Thyroid gland (tissue), 4 donors: Measurements from ENCODE around the gene EXOC3. TPM values are rescaled to one million over a fixed set of nuclear protein-coding genes. Genes with fewer than 3 reads are reported as not detected.

Experiments
- DNase-seq, 2 donors: peaks; one replicate each; pipeline ENCODE4 v3.0.0-alpha.2; 2019
- H3K27ac ChIP-seq, 3 donors: fragments of 200-600 bp; sonication (generic); 1 replicate in 2 of 3; 2 replicates in 1 of 3; pipeline ENCODE4 v1.5.1; 2016 to 2019; ENCODE audit warnings: mild to moderate bottlenecking in 1 of 3, moderate library complexity in 1 of 3
- H3K27me3 ChIP-seq: fragments of 200-600 bp; sonication (generic); one replicate; pipeline ENCODE4 v1.5.1; 2019
- H3K36me3 ChIP-seq, 2 donors: fragments of 200-600 bp; sonication (generic); one replicate each; pipeline ENCODE4 v1.5.1; 2016 to 2019
- H3K4me1 ChIP-seq, 2 donors: fragments of 200-600 bp; sonication (generic); one replicate each; pipeline ENCODE4 v1.5.1; 2017 to 2019
- H3K4me3 ChIP-seq, 3 donors: fragments of 200-600 bp; sonication (generic); replicated peaks in 1 of 3; 1 replicate in 2 of 3; 2 replicates in 1 of 3; pipeline ENCODE4 v1.5.1; 2016; ENCODE audit warnings: mild to moderate bottlenecking in 1 of 3
- H3K9me3 ChIP-seq: fragments of 200-600 bp; sonication (generic); one replicate; pipeline ENCODE4 v1.5.1; 2017
- POLR2A ChIP-seq, 2 donors: fragments of 450-650 bp; IDR thresholded peaks; one replicate each; pipeline ENCODE4 v1.6.1; 2017; ENCODE audit warnings: antibody characterized with exemption in 2 of 2, mild to moderate bottlenecking in 2 of 2, moderate library complexity in 1 of 2
- WGBS, 2 donors: methylation state at CpG; one replicate each; pipeline ENCODE4 v1.1.5; 2017; 5-methylcytosine and 5-hydroxymethylcytosine counted together
- intact Hi-C: fragments of 100-400 bp; cut with DNase I; formaldehyde crosslinking; loops from one replicate; pipeline ENCODE4 v1.15.1; 2023
- total RNA-seq, 4 donors: library from RNA; depleted of rRNA; stranded (reverse); fragments of >200 nt; gene quantifications; one replicate each; pipeline ENCODE4 v1.2.3, GENCODE V29; 2016
- TF ChIP-seq, protein P1 (sequence below), 6 experiments: fragments of 200-600 bp in 3 of 6; fragments of 450-650 bp in 3 of 6; sonication (generic) in 3 of 6; IDR thresholded peaks; one replicate each; pipeline ENCODE4 v1.5.1; 2016 to 2019; ENCODE audit warnings: antibody characterized with exemption in 6 of 6, mild to moderate bottlenecking in 2 of 6, inconsistent platforms in 1 of 6, moderate library complexity in 1 of 6

Gene EXOC3
- total RNA-seq, 4 donors from 2014 or later: 39.7 to 49.6 (median 45.0) TPM

DNA sequence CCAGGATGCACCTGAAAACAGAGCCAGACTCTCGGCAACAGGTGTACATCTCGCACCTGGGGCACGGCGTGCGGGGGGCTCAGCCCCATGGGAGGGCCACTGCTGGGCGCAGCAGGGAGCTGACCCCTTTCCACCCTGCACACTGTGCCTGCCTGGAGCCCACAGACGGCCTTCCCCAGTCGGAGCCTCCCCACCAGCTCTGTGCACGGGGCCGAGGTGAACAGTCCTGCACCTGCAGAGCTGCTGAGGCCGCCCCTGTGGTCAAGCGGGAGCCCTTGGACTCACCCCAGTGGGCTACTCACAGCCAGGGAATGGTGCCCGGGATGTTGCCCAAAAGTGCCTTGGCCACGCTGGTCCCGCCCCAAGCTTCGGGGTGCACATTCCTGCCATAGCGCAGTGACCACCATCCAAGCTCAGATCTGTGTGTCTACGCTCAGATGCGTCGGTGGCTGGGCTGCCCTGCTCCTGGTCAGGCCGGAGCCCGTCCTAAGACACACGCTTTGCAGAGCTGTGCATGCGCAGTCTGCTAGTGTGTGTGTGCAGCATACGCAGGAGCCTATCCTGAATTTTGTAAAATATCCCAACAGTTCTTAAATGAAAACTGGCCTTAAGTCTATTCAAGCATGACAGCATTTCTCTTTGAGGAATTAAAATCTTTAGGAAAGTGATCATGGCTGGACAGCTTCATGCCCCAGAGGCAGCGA is 8.4 kb upstream of the EXOC3 start:
- DNase-seq: no peak
- H3K9me3 ChIP-seq: no peaks in the 10 kb centered on the region
- intact Hi-C loops: no loop called here
- no peaks in the 10 kb centered on the region for H3K4me1 ChIP-seq
- WGBS, 2 donors: 77 to 91% methylated on average over 14 to 22 of the region's 26 CpGs
- H3K27ac ChIP-seq: no peak overlapping the region
- H3K4me3 ChIP-seq: no peak overlapping the region
- no peaks in the 10 kb centered on the region for H3K27me3 ChIP-seq
- H3K36me3 ChIP-seq: no peaks in the 10 kb centered on the region
- TF ChIP-seq, protein P1, sequence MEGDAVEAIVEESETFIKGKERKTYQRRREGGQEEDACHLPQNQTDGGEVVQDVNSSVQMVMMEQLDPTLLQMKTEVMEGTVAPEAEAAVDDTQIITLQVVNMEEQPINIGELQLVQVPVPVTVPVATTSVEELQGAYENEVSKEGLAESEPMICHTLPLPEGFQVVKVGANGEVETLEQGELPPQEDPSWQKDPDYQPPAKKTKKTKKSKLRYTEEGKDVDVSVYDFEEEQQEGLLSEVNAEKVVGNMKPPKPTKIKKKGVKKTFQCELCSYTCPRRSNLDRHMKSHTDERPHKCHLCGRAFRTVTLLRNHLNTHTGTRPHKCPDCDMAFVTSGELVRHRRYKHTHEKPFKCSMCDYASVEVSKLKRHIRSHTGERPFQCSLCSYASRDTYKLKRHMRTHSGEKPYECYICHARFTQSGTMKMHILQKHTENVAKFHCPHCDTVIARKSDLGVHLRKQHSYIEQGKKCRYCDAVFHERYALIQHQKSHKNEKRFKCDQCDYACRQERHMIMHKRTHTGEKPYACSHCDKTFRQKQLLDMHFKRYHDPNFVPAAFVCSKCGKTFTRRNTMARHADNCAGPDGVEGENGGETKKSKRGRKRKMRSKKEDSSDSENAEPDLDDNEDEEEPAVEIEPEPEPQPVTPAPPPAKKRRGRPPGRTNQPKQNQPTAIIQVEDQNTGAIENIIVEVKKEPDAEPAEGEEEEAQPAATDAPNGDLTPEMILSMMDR (IDR thresholded peaks at IDR 0.05): no peak
- no peak for TF ChIP-seq POLR2A (IDR thresholded peaks at IDR 0.05)

DNA sequence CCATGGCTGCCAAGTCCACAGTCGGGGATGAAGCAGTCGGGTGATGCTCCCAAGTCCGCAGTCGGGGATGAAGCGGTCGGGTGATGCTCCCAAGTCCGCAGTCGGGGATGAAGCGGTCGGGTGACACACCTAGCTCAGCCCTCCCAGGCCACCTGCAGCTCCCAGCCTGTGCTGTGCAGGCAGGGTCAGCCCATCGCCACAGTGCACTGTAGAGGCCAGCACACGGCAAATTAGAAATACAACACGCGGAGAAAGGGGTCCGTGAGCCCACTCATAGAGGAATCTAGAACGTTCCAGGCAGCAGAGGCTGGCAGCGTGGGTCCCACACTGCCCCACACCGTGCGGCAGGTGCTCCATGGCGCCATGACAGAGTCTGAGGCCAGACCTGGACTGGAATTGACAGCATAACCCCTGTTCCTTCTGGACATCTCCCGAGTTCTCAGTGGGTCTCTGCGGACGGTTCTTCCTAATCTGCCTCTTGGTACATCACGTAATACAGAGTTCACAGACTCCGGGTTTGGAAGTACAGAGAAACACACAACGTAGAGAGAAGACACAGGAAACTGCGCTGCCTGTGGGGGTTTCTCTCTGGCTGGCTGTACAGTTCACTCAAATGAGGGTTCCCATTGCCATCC is 7.7 kb upstream of the EXOC3 start:
- intact Hi-C loops: no loop called here
- Histone ChIP-seq H3K9me3 (no peaks in the 10 kb centered on the region), H3K4me1 (no peaks in the 10 kb centered on the region), H3K4me3 (no peak overlapping the region), H3K36me3 (no peaks in the 10 kb centered on the region), H3K27ac (no peak overlapping the region), H3K27me3 (no peaks in the 10 kb centered on the region)
- no peak for TF ChIP-seq POLR2A (IDR thresholded peaks at IDR 0.05)
- TF ChIP-seq, protein P1 (IDR thresholded peaks at IDR 0.05): no peak
- WGBS, 2 donors: 83% methylated on average over 27 of the region's 27 CpGs
- DNase-seq: no peak

DNA sequence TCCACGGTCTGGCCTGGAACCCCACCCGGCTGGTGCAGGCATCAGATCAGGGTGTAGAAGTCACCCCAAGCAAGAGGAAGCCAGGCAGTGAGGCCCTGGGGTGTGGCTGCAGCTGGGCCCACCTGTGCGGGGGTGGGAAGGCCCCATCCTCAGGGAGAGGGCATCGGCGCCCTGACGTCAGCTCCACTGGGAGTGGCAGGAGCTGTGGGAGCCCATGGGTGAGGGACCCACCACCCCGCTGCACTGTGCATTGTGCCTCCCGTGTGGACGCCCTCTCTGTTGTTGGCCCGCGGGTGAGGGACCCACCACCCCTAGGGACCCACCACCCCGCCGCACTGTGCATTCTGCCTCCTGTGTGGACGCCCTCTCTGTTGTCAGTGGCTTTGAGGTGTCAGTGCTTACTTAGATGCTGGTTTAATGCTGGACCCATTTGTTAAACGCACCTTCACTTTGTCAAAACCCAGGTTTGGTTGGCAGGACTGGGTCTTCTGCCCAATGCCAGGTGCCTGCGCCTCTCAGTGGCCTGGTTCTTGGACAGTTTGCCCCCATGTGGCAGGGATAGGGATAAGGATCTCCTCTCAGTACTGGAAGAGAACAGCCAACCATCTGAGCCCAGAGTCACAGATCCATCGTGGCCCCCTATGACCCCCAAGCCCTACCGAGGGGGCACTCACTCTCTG is 6.9 kb upstream of the EXOC3 start:
- H3K36me3 ChIP-seq: no peaks in the 10 kb centered on the region
- WGBS, 2 donors: 70 to 84% methylated on average over 9 to 16 of the region's 18 CpGs
- DNase-seq: no peak
- H3K4me3 ChIP-seq: no peak overlapping the region
- intact Hi-C loops: no loop called here
- H3K9me3 ChIP-seq: no peaks in the 10 kb centered on the region
- no peak overlapping the region for H3K27ac ChIP-seq
- no peaks in the 10 kb centered on the region for H3K4me1 ChIP-seq
- no peak for TF ChIP-seq POLR2A (IDR thresholded peaks at IDR 0.05)
- TF ChIP-seq, protein P1 (IDR thresholded peaks at IDR 0.05): peak in 1 of 6 experiments; percentile 6
- H3K27me3 ChIP-seq: no peaks in the 10 kb centered on the region

DNA sequence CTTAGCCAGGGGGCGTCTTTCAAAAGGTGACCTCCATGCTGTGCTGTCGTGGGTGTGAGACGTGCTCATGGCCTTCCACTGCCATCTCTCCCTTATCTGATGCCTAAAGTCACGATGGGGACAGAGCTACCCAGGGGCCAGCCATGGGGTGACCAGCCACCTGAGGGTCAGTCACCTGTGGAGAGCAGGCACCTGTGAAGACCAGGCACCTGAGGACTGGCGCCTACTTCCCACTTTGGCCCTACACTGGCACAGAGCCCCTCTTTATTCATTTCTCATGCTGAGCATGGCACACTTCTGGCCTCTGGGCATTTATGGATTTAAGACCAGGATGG is 6.4 kb upstream of the EXOC3 start:
- TF ChIP-seq, protein P1 (IDR thresholded peaks at IDR 0.05): no peak
- no peak for TF ChIP-seq POLR2A (IDR thresholded peaks at IDR 0.05)
- DNase-seq: no peak
- H3K27me3 ChIP-seq: no peaks in the 10 kb centered on the region
- no peak overlapping the region for H3K27ac ChIP-seq
- no peak overlapping the region for H3K4me3 ChIP-seq
- H3K36me3 ChIP-seq: no peaks in the 10 kb centered on the region
- H3K4me1 ChIP-seq: no peaks in the 10 kb centered on the region
- H3K9me3 ChIP-seq: no peaks in the 10 kb centered on the region
- intact Hi-C loops: no loop called here
- 55 to 77% methylated on average over 4 of the region's 5 CpGs for WGBS, 2 donors

DNA sequence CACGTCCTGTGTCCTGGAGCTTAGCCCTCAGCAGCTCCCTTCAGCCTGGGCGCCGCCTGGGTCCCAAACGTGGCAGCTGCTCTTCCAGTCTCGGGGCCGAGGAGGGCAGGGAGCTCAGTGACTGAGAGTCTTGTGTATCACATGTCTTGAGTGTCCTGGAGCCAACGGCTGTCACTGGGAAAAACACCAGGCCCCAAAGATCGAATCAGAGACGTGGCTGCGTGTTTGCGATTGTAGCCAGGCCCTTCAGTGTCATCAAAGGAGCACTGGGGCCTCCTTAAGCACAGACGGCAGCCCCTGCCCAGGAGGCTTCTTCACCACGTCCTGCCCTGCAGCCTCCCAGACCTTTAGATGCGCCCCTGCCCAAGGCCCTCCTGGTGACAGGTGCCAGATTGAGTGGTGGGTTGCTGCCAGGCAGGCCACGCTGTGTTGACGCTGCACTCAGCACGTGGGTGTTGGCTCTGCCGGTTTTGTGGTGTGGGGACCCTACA is 5.7 kb upstream of the EXOC3 start:
- Histone ChIP-seq H3K9me3 (no peaks in the 10 kb centered on the region), H3K4me3 (no peak overlapping the region), H3K4me1 (peaks cover 5% of the 10 kb centered on the region in 2 donors), H3K27me3 (no peaks in the 10 kb centered on the region), H3K27ac (no peak overlapping the region), H3K36me3 (no peaks in the 10 kb centered on the region)
- TF ChIP-seq, protein P1 (IDR thresholded peaks at IDR 0.05): no peak
- TF ChIP-seq POLR2A (IDR thresholded peaks at IDR 0.05): no peak
- 29 to 48% methylated on average over 12 to 18 of the region's 18 CpGs for WGBS, 2 donors
- intact Hi-C loops: no loop called here
- no peak for DNase-seq
